HEK293 (cell line): ENCODE results near the gene MUSTN1.

Source experiments
- CTCF ChIP-seq: fragments of 450-650 bp; formaldehyde crosslinking; IDR thresholded peaks from 2 replicates; pipeline ENCODE4 v1.5.1; 2016; ENCODE audit warnings: missing biosample characterization, missing genetic modification characterization
- GLIS1 ChIP-seq: fragments of 450-650 bp; formaldehyde crosslinking; IDR thresholded peaks from 2 replicates; pipeline ENCODE4 v1.5.1; 2016; ENCODE audit warnings: missing biosample characterization, missing genetic modification characterization
- KLF16 ChIP-seq: fragments of 450-650 bp; formaldehyde crosslinking; IDR thresholded peaks from 2 replicates; pipeline ENCODE4 v1.5.1; 2017; ENCODE audit warnings: missing biosample characterization, missing genetic modification characterization
- PRDM6 ChIP-seq: fragments of 450-650 bp; formaldehyde crosslinking; IDR thresholded peaks from 2 replicates; pipeline ENCODE4 v1.5.1; 2017; ENCODE audit warnings: missing biosample characterization, missing genetic modification characterization
- ZNF324 ChIP-seq: fragments of 450-650 bp; formaldehyde crosslinking; IDR thresholded peaks from 2 replicates; pipeline ENCODE4 v1.5.1; 2016; ENCODE audit warnings: missing biosample characterization, missing genetic modification characterization

GRCh38 chr3:52841211-52841980, 6.6 kb upstream of the MUSTN1 start:
- TF ChIP-seq ZNF324 (tag by site-specific recombination): no peak
- no peak for TF ChIP-seq CTCF (tag by site-specific recombination)
- TF ChIP-seq PRDM6: no peak
- TF ChIP-seq GLIS1 (tag by site-specific recombination): no peak
- no peak for TF ChIP-seq KLF16 (tag by site-specific recombination)
